HEK293T (cell line): ENCODE data around the gene LRP11.

ENCODE experiments used
- CTCF ChIA-PET: fragments of 350-600 bp; formaldehyde crosslinking; extraction: SDS; loops from one replicate; lab custom pipeline; 2021; ENCODE audit warnings: antibody characterized with exemption, inconsistent platforms; lab: Yijun Ruan, JAX
- POLR2A ChIA-PET: fragments of 350-600 bp; formaldehyde crosslinking; extraction: SDS; loops from one replicate; lab custom pipeline; 2020; ENCODE audit warnings: antibody characterized with exemption, inconsistent platforms; lab: Yijun Ruan, JAX
- DNase-seq: peaks from one replicate; pipeline ENCODE4 v3.0.0; 2012; ENCODE audit warnings: mixed read lengths; ENCODE audit errors: extremely low spot score
- ARNT ChIP-seq: fragments of 450-650 bp; IDR thresholded peaks from 2 replicates; pipeline ENCODE4 v1.6.1; 2017; ENCODE audit warnings: mild to moderate bottlenecking
- BHLHE40 ChIP-seq: fragments of 450-650 bp; IDR thresholded peaks from 2 replicates; pipeline ENCODE4 v1.6.1; 2016; ENCODE audit warnings: mild to moderate bottlenecking, moderate library complexity, borderline replicate concordance
- CTBP1 ChIP-seq: fragments of 450-650 bp; IDR thresholded peaks from 2 replicates; pipeline ENCODE4 v1.6.1; 2016; ENCODE audit warnings: borderline replicate concordance
- ELF4 ChIP-seq: fragments of 450-650 bp; IDR thresholded peaks from 2 replicates; pipeline ENCODE4 v1.6.1; 2017; ENCODE audit warnings: antibody characterized with exemption
- FOXA1 ChIP-seq: fragments of 450-650 bp; IDR thresholded peaks from 2 replicates; pipeline ENCODE4 v1.6.1; 2016; ENCODE audit warnings: mild to moderate bottlenecking
- FOXK2 ChIP-seq: fragments of 450-650 bp; IDR thresholded peaks from 2 replicates; pipeline ENCODE4 v1.6.1; 2016; ENCODE audit warnings: mild to moderate bottlenecking
- FOXM1 ChIP-seq: fragments of 450-650 bp; IDR thresholded peaks from 2 replicates; pipeline ENCODE4 v1.6.1; 2017; ENCODE audit warnings: mild to moderate bottlenecking, borderline replicate concordance
- HDGF ChIP-seq: fragments of 450-650 bp; IDR thresholded peaks from 2 replicates; pipeline ENCODE4 v1.6.1; 2017; ENCODE audit warnings: antibody characterized with exemption, borderline replicate concordance
- L3MBTL2 ChIP-seq: fragments of 450-650 bp; conservative IDR thresholded peaks from 2 replicates; pipeline ENCODE4 v1.6.1; 2016; ENCODE audit warnings: mild to moderate bottlenecking
- LEF1 ChIP-seq: fragments of 450-650 bp; IDR thresholded peaks from 2 replicates; pipeline ENCODE4 v1.6.1; 2017; ENCODE audit warnings: mild to moderate bottlenecking, borderline replicate concordance
- NFRKB ChIP-seq: fragments of 450-650 bp; IDR thresholded peaks from 2 replicates; pipeline ENCODE4 v1.6.1; 2016; ENCODE audit warnings: mild to moderate bottlenecking, moderate library complexity
- SP1 ChIP-seq: fragments of 450-650 bp; IDR thresholded peaks from 2 replicates; pipeline ENCODE4 v1.6.1; 2017
- SUZ12 ChIP-seq: fragments of 450-650 bp; IDR thresholded peaks from 2 replicates; pipeline ENCODE4 v1.6.1; 2016; ENCODE audit warnings: mild to moderate bottlenecking
- TARDBP ChIP-seq: fragments of 450-650 bp; IDR thresholded peaks from 2 replicates; pipeline ENCODE4 v1.6.1; 2016
- ZNF384 ChIP-seq: fragments of 450-650 bp; IDR thresholded peaks from 2 replicates; pipeline ENCODE4 v1.6.1; 2016
- TF ChIP-seq, protein P1 (sequence below): fragments of 450-650 bp; IDR thresholded peaks from 2 replicates; pipeline ENCODE4 v1.6.1; 2016

Gene LRP11

GRCh38 chr6:149820506-149820905 is 43.7 kb downstream of the LRP11 start:
- TF ChIP-seq CTBP1 (no peak), FOXM1 (no peak), SUZ12 (no peak), FOXA1 (no peak), HDGF (no peak), TARDBP (no peak), FOXK2 (no peak), ELF4 (no peak), ZNF384 (no peak)
- POLR2A ChIA-PET = interaction anchor here (1.1 kb wide), 1 partner anchor 70 kb away, joined by 5 read pairs; the partner anchor contains the start of gene PCMT1
- DNase-seq = no peak
- CTCF ChIA-PET = interaction anchor here (0.5 to 0.9 kb wide), 2 partner anchors 20 to 100 kb away, joined by 3 read pairs; no protein-coding TSS in a partner anchor

DNA sequence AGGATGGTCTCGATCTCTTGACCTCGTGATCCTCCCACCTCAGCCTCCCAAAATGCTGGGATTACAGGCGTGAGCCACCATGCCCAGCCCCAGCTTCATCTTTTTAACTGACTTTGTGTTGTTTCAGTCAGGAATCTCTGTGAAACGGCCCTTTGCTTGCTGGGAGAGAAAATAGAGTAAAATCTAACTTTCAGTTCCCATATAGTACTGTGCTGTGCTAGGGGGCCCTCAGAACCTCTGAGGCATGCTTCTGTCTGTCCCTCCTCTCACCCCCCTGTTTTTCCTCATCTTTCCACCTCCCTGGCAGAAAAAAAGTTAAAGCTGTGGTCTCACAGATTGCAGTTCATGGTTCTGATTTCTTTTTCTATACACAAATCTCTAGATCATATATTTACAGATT is 48.4 kb downstream of the LRP11 start:
- DNase-seq = no peak
- CTCF ChIA-PET = interaction anchor here (0.6 kb wide), 1 partner anchor 70 kb away, joined by 3 read pairs; no protein-coding TSS in a partner anchor
- TF ChIP-seq BHLHE40 (no peak), ELF4 (no peak)
- POLR2A ChIA-PET = no interaction called here

DNA sequence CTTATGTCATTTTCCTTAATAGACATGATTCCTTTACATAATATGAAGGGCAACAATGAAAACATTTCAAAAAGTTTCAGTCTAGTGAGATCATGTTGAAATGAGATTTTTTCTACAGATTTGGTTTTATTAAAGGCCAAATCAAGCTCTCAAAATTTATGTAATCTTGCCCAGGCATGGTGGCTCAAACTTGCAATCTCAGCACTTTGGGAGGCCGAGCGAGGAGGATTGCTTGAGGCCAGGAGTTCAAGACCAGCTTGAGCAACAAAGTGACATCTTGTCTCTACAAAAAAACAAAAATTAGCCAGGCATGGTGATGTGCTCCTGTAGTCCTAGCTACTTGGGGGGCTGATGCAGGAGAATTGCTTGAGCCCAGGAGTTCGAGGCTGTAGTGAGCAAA is 50.8 kb downstream of the LRP11 start:
- POLR2A ChIA-PET = no interaction called here
- DNase-seq = no peak
- TF ChIP-seq ARNT = no peak
- TF ChIP-seq TARDBP = no peak
- TF ChIP-seq CTBP1 = no peak
- no peak for TF ChIP-seq ELF4
- TF ChIP-seq L3MBTL2 = no peak
- TF ChIP-seq NFRKB = no peak
- no peak for TF ChIP-seq BHLHE40
- no peak for TF ChIP-seq FOXM1
- TF ChIP-seq FOXA1 = no peak
- no peak for TF ChIP-seq HDGF
- TF ChIP-seq ZNF384 = no peak
- TF ChIP-seq, protein P1, sequence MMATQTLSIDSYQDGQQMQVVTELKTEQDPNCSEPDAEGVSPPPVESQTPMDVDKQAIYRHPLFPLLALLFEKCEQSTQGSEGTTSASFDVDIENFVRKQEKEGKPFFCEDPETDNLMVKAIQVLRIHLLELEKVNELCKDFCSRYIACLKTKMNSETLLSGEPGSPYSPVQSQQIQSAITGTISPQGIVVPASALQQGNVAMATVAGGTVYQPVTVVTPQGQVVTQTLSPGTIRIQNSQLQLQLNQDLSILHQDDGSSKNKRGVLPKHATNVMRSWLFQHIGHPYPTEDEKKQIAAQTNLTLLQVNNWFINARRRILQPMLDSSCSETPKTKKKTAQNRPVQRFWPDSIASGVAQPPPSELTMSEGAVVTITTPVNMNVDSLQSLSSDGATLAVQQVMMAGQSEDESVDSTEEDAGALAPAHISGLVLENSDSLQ = no peak
- TF ChIP-seq LEF1 = no peak
- TF ChIP-seq SP1 = no peak
- no peak for TF ChIP-seq FOXK2
- no peak for TF ChIP-seq SUZ12
- CTCF ChIA-PET = no interaction called here

GRCh38 chr6:149809798-149810197 is 54.4 kb downstream of the LRP11 start:
- DNase-seq = no peak
- CTCF ChIA-PET = interaction anchor here (0.6 kb wide), 1 partner anchor 337 kb away, joined by 3 read pairs; no protein-coding TSS in a partner anchor
- TF ChIP-seq FOXM1 = no peak
- no peak for TF ChIP-seq SP1
- TF ChIP-seq ELF4 = no peak
- TF ChIP-seq FOXA1 = no peak
- TF ChIP-seq ARNT = no peak
- TF ChIP-seq LEF1 = no peak
- TF ChIP-seq HDGF = no peak
- TF ChIP-seq BHLHE40 = no peak
- POLR2A ChIA-PET = no interaction called here

GRCh38 chr6:149806127-149806526 is 58.0 kb downstream of the LRP11 start:
- CTCF ChIA-PET = no interaction called here
- DNase-seq = no peak
- TF ChIP-seq TARDBP = no peak
- no peak for TF ChIP-seq FOXM1
- TF ChIP-seq L3MBTL2 = no peak
- TF ChIP-seq NFRKB = no peak
- no peak for TF ChIP-seq ELF4
- TF ChIP-seq ZNF384 = no peak
- TF ChIP-seq SP1 = no peak
- TF ChIP-seq HDGF = no peak
- TF ChIP-seq FOXA1 = no peak
- POLR2A ChIA-PET = interaction anchor here (1.1 to 1.3 kb wide), 2 partner anchors 56 to 89 kb away, joined by 3 read pairs; partner anchors contain the start of genes LATS1 and PCMT1

DNA sequence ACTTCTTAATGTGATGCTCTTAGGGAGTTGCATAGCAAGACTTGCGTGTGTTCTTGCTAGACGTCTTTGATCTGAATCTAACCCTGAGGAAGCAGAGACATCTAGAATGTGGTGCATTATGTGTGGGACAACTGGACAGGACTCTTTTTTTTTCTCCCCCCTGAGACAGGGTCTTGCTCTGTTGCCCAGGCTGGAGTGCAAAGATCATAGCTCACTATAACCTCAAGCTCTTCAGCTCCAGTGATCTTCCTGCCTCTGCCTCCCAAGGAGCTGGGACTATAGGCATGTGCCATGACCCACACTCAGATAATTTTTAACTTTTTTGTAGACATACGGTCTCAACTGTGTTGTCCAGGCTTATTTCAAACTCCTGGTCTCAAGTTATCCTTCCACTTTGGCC is 80.6 kb downstream of the LRP11 start:
- no peak for TF ChIP-seq SP1
- CTCF ChIA-PET = interaction anchor here (0.7 kb wide), 1 partner anchor 53 kb away, joined by 5 read pairs; no protein-coding TSS in a partner anchor

DNA sequence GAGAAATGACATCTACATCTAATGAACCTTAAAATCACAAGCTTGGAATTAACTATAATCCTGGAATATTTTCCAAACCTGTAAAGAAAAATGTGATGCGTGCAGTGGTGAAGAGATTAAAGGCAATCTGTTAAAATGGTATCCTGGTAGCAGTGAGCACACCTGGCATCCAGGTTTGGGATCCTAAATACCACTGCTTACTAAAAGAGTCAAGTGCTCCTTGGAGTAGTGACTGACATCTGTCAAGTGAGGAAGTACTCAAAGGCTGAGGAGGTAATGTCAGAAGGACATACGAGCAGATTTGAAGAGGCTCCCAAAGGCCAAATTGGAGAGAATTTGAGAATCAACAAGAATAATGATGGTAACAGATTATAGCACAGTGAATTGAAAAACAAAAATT is 81.8 kb downstream of the LRP11 start:
- ChIA-PET CTCF (no interaction called here), POLR2A (no interaction called here)
- DNase-seq = no peak

More for the DNA sequence above, 80.6 kb downstream of the LRP11 start:
- POLR2A ChIA-PET = no interaction called here
- no peak for DNase-seq

DNA sequence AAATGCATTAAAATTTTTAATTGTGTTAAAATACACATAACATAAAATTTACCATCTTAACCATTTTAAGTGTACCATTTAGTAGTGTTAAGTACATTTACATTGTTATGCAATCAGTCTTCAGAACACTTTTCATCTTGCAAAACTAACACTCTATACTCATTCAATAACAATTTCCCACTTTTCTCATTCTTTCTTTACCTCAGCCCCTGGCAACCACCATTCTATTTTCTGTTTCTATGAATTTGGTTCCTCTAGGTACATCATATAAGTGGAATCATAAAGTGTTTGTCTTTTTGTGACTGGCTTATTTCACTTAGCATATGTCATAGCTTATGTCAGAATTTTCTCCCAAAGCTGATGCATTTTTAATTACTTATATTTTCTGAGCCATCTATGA is 82.4 kb downstream of the LRP11 start:
- TF ChIP-seq L3MBTL2 (no peak), HDGF (no peak), FOXK2 (no peak), LEF1 (no peak), ELF4 (no peak), SP1 (no peak), BHLHE40 (no peak), TARDBP (no peak), ZNF384 (no peak), ARNT (no peak), FOXA1 (no peak), FOXM1 (no peak), SUZ12 (no peak), CTBP1 (no peak), NFRKB (no peak)
- TF ChIP-seq, protein P1 = no peak
- ChIA-PET POLR2A (no interaction called here), CTCF (no interaction called here)
- DNase-seq = no peak

More for the DNA sequence above, 81.8 kb downstream of the LRP11 start:
- TF ChIP-seq SUZ12 (no peak), ZNF384 (no peak), L3MBTL2 (no peak), ELF4 (no peak), SP1 (no peak), FOXM1 (no peak)
